GM19438 (cell line): ENCODE results near the gene NOS1.

Experiments
- ATAC-seq: cut with Tn5 transposase; IDR thresholded peaks from one replicate; pipeline ENCODE4 v1.9.1; 2021; ENCODE audit warnings: low read depth; ENCODE audit not compliant: unreplicated experiment

The NOS1 gene

DNA sequence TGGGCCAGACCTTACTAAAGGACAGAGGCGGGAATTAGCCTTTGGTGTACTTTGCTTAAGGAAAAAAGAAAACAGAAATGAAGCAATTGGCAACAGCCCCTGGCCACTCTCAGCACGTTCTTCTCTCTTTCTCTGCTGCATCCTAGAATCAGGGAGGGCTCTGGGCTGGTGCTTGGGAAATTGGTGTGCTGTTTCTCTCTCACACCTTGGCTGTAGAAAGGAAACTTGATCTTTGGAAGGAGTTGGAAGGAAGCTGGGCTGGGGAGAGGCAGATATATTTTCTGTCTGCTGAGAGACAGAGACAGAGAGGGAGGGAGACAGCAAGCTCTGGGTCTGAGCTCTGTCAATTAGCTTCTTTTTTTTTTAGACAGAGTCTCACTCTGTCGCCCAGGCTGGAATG, 27.4 kb downstream of the NOS1 start:
- no peak for ATAC-seq

DNA sequence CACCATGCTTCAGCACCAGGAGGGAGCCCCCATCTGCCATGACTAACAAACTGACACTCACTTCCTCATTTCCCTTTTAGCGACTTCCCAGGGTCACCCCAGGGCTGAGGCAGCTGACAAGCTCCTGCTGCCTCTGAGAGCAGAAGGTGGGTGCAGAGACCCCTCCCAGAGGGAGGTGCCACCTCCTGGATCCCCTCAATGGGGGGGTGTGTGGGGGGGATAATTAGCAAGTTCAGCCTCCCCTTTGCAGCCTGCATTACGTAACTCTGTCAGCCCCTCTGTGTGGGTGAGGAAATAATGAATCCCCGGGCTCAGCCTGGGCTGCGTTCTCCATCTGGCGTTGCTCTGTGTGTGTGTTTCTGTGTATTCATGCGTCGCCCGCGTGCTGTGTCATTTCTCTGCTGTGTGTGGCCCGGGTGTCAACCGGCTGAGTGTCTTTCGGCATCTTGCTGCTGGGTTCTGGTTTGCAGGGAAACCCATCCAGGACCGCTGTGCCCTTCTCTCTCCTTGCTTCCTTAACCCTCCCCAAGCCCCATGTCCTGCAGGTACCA, 28.0 kb downstream of the NOS1 start:
- ATAC-seq = no peak

DNA sequence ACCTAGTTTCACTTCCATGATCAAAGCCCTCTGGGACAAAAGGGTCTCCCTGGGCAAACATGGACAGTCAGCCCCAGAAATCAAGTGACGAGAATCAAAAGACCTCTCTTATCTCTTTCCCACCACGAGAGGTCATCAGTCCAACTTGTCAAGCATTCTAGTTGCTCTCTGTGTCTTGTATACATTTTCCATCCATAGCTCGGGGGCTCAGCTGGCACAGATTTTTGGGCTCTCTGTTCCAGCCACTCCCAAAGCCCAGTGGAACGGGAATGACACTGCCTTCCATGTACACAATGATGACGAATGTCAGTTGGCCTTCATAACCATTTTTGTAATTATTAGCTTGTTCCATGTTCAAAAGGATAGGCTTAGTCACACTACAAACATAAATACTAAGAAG, 29.7 kb downstream of the NOS1 start:
- no peak for ATAC-seq

DNA sequence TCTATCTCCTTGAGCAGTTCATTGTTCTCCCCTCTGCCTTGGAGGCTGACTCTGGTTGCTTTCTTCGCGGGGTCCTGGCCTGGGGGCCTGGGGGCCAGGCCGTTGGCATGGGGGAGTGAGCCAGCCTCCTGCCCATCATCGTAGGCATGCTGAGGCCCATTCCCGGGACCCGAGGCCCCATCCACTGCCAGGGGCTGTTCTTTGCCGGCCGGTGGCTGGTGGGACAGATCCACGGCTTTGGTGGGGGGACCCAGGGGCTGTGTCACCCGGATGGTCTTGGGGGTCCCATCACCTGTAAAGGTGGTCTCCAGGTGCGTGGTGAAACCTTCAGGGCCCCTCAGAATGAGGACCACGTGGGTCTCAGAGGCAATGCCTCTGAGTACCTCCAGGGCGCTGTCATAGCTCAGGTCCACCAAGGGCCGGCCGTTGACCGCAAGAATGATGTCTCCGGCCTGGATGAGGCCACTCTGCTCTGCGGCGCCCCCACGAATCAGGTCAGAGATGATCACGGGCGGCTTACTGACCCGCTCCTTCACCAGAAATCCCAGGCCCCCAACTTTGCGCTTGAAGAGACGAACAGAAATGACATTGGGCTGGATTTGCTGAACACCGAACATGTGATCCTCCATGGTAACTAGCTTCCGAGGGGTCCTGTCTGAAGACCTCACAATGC, 30.8 kb downstream of the NOS1 start:
- ATAC-seq = no peak

DNA sequence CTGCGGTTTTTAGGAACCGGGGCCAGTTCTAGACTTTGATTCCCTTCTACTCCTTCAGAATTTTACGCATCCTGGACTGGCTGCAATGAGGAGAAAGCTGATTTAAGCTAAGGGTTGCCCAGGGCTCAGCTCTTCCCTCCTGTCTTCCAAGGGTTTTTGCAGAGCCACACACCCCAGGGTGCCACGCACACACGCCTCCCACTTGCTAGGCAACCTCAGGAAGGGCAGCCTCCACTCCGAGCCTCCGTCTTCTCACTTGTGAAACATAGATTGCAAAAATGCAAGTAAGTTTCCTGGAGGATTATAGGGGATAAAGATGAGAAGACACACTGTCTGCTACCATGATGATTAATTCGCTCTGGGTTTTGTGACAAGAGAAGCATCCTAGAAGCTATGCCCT, 31.7 kb downstream of the NOS1 start:
- ATAC-seq = no peak

DNA sequence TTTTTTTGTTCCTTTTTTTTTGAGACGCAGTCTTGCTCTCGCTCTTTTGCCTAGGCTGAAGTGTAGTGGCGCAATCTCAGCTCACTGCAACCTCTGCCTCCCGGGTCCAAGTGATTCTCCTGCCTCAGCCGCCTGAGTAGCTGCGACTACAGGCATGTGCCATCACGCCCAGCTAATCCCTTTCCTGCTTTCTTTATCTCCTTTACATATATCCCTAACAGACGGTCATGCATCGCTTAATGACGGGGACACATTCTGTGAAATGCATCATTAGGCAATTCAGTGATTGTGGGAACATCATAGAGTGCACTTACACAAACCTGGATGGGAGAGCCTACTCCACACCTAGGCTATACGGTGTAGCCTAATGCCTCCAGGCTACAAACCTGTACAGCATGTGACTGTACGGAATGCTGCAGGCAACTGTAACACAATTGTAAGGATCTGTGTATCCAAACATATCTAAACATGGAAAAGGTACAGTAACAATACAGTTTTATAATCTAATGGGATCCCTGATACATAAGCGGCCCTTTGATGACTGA, 32.8 kb downstream of the NOS1 start:
- ATAC-seq = no peak

DNA sequence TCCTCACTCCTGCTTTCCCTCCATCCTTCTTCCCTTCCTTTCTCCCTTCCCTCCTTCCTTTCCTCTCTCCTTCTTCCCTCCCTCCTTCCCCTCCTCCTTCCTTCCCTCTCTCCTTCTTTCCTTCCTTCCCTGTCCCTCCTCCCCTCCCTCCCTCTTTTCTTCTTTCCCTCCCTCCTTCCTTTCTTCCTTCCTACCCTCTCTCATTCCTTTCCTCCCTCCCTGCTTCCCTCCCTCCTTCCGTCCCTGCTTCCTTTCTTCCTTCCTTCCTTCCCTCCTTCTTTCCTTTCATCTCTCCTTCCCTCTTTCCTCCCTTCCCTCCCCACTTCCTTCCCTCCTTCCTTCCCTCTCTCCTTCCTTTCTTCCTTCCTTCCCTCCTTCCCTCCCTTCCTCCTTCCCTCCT, 39.0 kb downstream of the NOS1 start:
- ATAC-seq = no peak

DNA sequence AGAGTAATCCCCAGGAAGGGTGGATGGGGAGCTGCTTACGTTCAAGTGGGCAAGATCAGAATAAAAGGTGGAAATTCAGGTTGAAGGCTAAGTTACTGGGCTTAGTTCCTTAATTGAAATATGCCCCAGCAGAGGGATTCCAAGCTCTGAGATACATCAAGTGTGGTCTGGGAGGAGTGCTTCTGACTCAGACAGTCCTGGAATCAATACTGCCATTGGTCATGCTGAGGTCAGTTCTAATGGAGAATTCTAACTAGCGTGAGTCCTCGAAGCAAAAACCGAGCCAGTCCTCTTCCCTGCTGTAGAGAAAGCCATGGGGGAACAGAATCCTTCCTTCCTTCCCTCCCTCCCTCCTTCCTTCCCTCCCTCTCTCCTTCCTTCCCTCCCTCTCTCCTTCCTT, 39.9 kb downstream of the NOS1 start:
- no peak for ATAC-seq

DNA sequence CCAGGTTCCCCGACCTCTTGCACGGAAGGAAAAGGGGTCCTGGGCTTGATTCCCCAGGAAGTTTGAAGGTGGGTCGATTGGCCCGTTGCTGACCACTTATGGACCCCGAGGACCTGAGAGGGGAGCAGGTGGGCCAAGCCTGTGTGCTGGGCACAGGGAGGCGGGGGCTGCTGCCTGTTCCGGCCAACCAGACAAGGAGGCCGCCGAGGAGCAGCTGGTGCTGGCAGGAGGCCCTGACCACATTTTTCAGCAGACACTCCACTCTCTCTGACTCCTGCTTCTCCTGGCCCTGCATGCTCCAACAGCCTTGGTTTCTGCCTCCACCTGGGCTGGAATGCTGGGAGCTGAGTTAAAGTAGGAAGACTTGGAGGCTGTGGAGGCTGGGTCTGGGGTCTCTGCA, 42.8 kb downstream of the NOS1 start:
- no peak for ATAC-seq

DNA sequence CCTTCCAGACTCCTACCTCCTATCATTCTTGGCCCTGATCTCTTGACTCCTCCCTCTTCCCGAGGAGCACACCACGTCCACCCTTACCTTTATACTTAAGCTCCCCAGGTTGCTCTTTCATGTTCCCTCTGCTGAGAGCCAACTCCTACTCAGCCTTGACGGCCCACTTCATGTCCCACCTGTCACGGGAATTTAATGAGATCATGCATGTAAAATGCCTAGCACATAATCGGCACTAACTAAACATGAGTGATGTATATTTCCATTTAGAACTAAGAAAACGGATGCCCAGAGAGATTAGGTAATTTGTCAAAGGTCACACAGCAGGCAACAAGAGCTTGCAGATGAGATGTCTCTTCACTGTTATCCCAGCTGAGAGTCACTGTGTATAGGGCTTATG, 45.1 kb downstream of the NOS1 start:
- no peak for ATAC-seq

DNA sequence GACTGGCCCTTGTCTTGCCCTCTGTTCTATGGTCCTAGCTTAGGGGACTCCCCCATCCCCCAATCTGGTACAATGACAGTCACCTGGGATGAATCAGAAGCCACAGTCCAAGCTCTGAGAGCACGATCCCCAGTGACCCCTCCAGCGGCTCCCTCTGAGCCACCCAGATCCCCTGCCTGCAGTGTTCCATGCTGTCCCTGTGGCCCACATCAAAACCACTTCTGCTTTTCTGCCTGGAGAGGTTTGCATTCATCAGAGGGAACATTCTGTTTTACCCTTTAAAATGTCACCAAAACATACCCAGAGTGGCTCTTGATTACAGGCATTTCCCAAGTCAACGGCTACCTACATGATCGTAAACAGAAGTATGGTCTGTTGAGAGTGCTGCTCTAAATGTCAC, 47.5 kb downstream of the NOS1 start:
- no peak for ATAC-seq

DNA sequence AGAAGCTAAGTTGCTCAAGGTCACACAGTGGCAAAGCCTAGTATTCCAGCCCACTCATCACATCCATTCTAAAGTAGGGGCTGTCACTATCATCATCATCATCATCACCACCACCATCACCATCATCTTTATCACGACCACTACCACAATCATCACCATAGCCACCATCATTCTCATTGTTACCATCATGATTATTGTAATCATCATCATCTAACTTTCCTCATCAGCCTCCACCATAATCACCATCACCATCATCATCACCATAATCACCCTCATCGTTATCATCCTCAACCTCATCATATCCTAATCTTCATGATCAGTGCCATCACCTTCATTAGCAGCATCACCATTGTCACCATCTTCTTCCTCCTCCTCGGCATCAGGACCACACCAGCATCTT, 48.7 kb downstream of the NOS1 start:
- no peak for ATAC-seq

DNA sequence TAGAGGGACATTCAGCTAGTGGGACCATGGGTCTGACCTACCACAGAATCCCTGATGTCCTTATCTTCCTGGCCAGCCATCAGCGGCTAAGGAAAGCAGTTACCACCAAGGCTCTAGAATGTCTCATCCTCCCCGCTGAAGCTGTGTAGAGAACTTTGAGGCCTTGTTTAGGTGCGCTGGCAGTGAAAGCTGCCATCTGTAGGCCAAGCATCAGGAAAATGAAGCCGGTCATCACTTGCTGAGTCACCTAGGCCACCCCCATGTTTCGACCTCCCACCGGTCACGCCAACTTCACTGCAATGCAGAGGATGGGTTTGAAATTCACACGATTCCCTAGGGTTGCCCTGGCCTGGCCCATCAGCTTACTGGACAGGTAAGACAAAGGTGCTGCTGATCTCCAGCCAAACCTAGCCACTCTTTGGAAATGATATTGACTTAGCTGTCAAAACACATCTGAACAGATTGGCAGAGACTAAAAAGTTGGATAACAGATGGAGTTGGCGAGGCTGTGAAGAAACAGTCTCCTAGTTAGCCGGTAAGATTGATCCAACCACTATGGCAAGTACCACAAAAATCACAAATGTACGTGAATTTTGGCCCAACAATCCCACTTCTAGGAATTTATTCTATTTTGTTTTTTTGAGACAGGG, 52.0 kb downstream of the NOS1 start:
- ATAC-seq = no peak

DNA sequence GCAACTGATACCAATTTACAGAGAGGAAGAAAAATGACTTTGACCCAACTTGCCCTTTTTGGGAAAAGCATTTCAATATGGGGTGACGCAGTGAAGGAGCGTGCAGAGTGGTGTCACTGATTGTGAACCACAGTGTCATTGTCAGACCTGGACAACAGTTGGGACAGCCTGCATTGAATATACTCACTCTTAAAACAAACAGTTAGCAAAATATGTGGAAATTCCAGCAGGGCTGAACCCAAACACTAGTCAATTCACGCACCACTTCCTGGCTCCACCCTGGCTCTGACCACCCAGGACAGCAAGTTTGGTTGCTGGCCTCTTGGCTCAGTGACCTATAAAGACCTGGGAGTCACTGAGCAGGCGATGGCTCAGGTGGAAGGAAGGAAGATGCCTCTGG, 61.3 kb downstream of the NOS1 start:
- ATAC-seq = no peak

DNA sequence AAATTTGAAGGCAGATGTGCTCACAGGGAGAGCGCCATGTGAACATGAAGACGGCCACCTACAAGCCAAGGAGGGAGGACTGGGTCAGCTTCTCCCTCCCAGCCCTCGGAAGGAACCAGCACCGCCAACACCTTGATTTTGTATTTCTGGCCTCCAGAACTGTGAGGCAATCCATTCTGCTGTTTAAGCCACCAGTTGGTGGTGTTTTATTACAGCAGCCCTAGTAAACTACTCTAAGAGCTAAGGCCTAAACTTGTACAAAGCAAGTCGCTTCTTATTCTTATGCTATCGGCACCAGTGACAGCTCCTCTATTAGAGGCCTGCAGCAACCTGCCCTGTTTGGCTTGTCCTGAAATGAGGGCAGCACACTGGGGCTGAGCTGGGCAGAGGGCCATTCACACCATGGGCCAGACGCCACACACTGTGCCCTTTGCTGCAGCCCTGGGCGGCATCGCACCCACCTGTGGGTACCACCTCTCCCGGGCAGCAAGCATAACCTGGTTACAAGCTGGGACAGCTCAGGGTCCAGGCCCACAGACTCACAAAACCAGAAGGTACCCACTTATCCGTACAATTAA, 62.7 kb downstream of the NOS1 start:
- ATAC-seq = no peak

DNA sequence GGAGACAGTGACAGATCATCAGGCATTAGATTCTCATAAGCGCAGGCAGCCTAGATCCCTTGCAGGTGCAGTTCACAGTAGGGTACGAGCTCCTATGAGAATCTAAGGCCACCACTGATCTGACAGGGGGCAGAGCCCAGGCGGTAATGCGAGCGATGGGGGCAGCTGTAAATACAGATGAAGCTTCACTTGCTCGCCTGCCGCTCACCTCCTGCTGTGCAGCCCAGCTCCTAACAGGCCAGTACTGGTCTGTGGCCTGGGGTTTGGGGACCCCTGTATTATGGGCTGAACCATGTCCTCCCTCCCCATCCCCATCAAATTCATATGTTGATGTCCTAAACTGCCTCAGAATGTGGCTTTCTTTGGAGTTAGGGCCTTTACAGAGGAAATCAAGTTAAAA, 63.2 kb downstream of the NOS1 start:
- no peak for ATAC-seq

DNA sequence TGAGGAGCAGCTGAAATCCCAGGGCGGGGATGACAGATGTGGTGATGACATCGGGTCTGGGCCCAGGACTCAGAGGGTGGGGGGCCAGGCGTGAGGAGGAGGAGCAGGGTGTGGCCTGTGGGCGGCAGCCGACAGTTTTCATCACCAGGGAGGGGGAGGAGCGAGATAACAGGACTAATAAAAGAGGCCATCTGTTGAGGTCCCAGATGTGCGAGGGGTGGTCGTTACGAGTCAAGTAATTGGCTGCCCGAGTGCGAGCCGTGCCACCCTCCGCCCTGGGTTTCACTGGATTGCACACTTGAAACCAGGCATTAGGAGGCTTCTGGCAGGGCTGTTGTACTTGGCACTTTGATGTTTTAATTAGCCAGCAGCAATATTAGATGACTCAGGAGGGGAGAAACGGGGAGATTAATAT, 67.2 kb downstream of the NOS1 start:
- no peak for ATAC-seq

DNA sequence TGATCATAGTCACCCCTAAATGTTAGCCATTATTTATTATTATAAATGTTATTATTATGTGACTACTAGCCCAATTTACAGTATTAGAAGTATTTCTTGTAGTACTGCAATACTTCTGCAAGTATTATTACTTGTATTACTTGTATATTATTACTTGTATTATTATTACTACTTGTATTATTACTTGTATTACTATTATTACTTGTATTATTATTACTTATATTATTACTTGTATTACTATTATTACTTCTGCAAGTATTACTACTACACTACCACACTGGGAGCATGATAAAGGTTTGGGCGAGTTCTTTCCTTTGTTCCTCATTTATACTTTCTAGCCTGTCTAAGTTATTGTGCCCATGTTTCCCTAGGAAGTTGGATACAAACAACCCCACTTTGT, 67.9 kb downstream of the NOS1 start:
- ATAC-seq = no peak

DNA sequence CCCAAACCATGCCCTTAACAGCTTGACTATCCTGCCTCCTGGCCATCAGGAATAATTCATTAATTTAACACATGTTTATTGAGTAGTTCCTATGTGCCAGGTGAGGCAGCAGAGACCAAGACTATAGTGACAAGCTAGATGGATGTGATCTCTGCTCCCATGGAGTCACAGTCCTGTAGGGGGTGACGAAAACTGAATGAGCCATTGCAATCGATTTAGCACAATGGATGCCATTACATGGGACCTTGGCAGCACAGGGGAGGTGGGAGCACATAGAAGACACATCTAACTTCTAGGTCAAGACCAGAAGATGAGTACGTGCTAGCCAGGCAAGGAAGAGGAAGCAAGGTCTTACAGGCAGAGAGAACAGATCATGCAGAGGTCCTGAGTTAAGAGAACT, 68.7 kb downstream of the NOS1 start:
- ATAC-seq = no peak

DNA sequence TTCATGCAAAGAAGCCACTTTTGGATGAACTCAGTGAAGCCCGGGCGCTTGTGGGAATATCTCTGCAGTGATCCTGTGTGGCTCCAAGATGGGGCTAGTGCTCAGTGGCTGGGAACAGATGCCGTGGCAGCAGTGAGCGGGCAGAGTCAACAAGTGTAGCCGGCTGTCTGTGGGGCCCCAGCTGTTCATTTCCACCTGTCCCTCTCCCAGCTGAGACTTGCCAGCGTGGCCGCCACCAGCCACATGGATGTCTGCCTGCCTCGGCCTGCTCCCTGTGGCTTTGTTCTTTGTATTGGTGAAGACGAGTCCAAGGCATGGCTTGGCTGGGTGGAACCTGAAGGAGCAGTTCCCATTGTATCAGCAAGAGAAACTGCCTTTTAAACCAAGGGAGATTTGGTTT, 77.3 kb downstream of the NOS1 start:
- ATAC-seq = no peak

DNA sequence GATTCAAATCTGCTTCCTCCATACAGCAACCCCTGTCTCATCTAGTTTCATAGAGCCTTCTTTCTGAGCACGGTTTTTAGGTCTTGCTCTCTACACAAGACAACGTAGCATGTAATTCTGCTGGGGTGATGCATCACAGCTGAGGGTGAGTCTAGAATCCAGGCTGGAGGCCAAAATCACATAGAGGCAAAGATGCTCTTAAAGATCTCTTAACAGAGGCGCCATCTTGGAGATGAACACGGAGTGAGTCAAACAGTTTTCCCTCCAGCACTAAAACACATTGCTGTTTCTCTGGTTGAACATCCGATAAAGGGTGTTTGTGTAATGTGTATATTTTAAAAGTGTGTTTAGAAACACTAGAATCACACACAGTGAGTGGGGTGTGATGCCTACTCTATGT, 78.9 kb downstream of the NOS1 start:
- no peak for ATAC-seq
